C1 segment of cervical spinal cord (tissue), 14 donors: ENCODE results near the gene OR2A1.
"Not testable (repeated sequence)": the region's sequence is repeated elsewhere in the genome, so short reads cannot be mapped to it uniquely, and the experiment has no call there.

Source experiments
- DNase-seq, 14 donors: peaks; one replicate each; lab custom pipeline; 2025; lab: John Stamatoyannopoulos, UW

OR2A1 gene

DNA sequence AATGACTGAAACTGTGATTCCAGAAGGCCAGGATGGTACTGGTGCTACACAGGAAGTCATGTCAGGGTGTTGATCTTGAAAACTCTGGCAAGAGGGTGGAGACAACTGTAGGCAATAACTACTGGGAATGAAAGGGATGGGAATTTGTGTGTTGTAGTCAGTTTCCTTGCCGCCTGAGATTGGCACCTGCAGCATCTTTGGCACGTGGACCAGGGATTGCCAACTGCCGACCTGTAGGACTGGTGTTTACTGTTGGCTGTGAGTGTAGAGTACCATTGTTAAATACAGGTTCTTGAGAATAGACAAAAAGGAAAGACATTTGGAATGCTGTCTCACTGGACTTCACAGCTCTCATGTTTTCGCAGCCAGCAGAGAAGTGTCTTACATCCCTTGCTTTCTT lies 11.1 kb downstream of the OR2A1 start:
- DNase-seq, result not testable (repeated sequence)

DNA sequence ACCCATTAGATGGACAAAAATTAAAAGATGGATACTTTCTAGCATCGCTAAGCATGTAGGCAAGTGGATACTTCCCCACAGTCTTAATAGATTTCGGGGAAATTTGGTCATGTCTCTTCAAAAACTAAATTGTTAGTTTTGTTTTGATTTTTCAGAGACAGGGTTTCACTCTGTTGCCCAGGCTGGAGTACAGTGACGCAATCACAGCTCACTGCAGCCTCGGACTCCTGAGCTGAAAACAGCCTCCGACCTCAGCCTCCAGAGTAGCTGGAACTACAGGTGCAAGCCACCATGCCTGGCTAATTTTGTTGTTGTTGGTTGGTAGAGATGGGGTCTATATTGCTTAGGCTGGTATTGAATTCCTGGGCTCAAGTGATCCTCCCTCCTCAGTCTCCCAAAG lies 13.6 kb downstream of the OR2A1 start:
- not testable (repeated sequence) for DNase-seq

DNA sequence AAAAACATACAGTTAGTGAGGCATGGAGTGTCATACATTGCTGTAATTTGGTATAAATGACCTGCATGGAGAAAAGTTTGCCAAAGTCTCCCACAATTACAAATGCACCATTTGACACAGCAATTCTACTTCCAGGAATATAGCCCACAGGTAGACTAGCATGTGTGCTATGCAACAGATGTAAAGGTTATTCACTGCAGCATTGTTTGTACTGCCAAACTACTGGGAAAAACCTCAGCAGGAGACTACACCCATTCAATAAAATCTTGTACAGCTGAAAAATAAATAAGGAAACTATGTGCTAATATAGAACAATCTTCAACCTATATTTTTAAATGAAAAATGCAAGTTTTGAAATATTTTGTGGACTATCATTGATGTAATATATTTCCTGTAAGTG lies 17.8 kb downstream of the OR2A1 start:
- DNase-seq, result not testable (repeated sequence)

DNA sequence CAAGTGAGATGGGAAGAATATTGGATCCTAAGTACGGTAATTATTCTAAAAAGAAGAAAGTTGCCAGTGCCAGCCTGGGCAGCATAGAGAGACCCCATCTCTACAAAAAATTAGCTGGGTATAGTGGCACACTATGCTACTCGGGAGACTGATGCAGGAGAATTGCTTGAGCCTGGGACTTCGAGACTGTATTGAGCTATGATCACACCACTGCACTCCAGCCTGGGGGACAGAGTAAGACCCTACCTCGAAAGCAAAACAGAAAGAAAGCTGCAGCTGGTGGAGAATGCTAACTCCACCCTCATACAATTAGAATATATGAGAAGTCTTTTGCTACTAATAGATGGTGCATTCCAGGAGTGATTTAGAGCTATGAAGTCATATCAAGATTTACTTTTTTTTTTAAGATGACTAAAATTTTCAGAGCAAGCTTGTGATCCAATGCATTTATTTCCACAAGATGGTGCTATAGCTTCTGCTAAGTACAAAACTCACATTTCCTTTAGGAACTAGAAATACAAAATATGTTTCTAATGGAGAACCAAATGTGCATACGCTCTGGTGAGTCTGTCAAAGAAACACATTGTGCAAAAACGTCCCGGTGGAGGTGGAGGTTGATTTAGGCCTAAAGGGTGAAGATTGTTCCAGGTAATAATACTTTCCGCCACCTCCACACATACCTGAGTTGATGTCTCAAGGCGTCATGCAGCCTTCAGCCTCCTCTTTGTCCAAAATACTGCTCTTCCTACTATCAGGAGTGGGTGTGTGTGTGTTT lies 19.2 kb downstream of the OR2A1 start:
- DNase-seq, result not testable (repeated sequence)

DNA sequence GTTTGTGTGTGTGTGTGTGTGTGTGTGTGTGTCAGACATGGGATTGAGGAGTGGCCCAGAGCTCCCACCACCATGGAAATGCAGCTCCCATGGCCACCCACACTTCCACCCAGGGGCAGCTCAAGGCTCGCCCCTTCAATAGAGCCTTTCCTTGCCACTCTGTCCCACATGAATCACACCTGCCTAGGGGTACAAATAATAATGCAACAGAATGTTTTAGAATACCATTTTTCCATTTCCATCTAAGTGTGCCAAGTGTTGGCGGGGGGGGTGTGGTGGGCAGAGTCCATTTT lies 19.7 kb downstream of the OR2A1 start:
- DNase-seq, result not testable (repeated sequence)

DNA sequence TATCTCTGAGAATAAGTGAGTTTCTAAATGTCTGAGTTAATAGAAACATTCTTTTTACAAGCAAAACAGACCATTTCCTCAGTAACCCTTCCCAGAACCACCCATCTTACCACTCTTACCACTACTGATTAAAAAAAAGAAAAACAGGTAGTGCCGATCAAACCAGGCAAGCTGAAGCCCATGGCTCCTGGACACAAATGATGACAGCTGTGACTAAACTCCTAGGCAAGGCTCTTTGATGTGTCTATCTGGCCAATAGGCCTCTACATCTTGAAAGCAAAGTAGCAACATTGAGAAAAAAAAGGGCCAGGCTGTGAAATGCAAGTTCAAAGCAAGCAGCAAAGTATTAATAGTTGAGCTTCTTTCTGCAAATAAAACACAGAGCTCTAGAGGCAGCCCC lies 36.4 kb downstream of the OR2A1 start:
- DNase-seq, result not testable (repeated sequence)

- not testable (repeated sequence) for DNase-seq
These were observed 39.4 kb downstream of the OR2A1 start for GRCh38 chr7:144351667-144352066.

GRCh38 chr7:144355176-144355822 lies 43.1 kb downstream of the OR2A1 start, which contains the start of gene ARHGEF5:
TSS of gene ARHGEF5 (plus strand) at chr7:144355402. CDS start at chr7:144362670, 7,268 bp downstream.
- DNase-seq, result not testable (repeated sequence)

DNA sequence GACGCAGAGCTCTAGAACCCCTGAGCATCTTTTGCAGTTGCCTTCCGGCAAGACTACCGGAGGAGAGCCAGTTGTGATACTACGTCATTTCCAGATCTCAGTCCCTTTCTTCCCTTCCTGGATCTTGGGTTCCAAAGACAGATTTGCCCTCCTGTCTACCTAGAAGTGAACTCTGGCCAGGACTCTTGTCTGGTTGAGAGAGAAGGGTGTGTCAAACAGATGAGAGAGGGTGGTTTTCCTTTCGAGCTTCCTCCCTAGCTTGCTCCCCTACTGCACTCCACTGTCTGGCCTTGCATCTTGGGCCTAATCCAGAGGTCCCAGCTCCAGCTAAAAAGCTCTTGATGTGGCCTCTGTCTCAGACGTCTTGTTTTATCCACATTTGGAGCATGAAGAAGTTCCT lies 44.0 kb downstream of the OR2A1 start:
- not testable (repeated sequence) for DNase-seq

- not testable (repeated sequence) for DNase-seq
These were observed 44.6 kb downstream of the OR2A1 start for GRCh38 chr7:144356860-144357259.

DNA sequence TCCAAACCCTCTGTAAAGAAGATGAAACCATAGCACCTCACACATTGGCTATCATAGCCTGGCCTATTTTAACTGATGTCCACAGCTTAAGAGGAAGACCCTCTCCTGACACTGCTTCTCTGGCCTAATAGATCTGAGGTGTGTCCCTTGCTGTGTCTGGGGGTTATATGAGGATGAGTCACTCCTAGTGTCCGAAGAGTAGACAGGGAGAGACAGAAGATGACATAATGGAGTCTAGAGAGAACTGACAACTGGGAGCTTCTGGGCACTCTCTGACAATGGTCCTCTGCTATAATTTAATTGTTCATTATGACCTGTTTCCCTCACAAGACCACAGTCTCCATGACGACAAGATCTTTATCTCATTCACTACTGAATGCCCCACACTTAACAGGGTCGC lies 49.8 kb downstream of the OR2A1 start:
- not testable (repeated sequence) for DNase-seq

DNA sequence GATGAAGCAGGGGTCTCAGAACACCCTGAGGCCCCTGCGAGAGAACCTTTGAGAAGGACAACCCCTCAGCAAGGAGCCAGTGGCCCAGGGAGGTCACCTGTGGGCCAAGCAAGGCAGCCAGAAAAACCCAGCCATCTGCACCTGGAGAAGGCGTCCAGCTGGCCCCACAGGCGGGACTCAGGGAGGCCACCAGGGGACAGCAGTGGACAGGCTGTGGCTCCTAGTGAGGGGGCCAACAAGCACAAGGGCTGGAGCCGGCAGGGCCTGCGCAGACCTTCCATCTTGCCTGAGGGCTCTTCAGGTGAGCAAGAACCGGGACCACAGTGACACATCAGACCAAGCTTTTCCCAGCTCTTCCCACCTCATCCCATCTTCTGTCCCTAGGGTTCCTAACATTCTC lies 53.3 kb downstream of the OR2A1 start:
- not testable (repeated sequence) for DNase-seq

- DNase-seq, result not testable (repeated sequence)
These were observed 55.0 kb downstream of the OR2A1 start for GRCh38 chr7:144367250-144367649.

- DNase-seq, result not testable (repeated sequence)
These were observed 57.0 kb downstream of the OR2A1 start for GRCh38 chr7:144369221-144369620.
